SHP77 (cell line): ENCODE results near the gene ABHD12.

Source experiments
- DNase-seq, 2 experiments: peaks; one replicate each; lab custom pipeline; 2025; lab: John Stamatoyannopoulos, UW

ABHD12 gene

DNA sequence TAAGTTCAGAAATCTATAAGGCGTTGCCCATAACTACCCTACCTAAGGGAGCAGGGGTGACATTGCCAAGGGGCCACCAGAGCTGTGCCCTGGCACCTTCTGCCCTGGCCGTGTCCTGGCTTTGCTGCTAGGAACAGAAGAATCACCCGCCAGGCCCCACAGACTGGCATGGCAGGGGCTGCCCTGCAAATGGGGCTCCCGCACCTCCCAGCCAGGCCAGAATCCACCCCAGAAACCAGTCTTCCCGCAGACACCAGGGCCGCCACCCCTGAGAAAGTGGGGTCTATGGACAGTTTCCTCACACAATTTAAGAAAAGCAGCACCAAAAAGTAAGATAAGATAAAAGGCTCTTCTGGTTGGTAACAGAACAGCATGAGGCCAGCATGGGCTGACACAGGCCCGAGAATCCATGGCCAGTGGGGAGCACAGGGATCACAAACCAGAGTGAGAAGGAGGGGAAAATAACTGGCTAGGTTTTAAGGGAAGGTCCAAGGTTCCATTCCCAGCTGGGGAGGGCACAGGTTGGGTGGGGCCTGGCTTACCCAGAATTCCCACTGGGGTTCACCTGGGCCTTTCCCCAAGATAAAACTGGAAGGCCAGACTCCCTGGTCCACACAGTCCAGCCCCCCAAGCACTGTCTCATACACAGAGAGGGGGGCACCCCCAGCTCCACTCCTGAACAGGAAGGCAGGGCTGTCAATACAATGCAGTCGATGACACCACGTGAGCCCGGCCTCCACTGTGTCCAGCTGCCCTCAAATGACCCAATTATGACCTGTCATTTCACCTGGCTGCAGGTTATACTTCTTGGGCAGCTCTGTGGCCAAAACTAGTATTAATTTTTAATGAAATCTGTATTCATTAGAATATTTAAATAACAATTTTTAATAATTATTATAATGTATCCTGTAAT lies 83.4 kb downstream of the ABHD12 start:
- DNase-seq: no peak

DNA sequence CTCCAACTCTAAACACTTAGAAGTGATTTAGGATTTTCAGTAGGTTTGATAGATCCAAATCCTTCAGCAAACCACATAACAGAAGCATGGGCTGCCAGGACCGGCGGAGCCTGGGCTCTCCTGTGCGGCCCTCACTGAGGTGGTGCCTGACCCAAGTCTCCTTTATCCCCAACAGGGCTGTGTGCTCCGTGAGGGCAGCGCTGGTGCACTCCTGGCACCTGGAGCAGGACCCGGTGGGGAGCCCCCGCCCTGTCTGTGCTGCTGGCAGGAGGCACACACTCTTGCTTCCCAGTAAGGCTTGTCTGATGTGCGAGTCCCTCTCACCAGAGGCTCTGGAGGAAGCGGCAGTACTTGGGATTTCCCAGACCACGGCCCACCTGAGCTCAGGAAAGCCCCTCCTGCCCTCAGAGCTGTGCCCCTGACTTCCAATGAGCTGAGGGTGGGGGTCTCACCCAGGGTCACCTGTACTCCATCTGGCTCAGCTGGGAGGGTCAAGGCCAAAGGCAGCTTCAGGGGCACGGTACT lies 86.5 kb downstream of the ABHD12 start:
- no peak for DNase-seq

- DNase-seq: no peak
Observed at GRCh38 chr20:25303292-25304024, 87.2 kb downstream of the ABHD12 start.

DNA sequence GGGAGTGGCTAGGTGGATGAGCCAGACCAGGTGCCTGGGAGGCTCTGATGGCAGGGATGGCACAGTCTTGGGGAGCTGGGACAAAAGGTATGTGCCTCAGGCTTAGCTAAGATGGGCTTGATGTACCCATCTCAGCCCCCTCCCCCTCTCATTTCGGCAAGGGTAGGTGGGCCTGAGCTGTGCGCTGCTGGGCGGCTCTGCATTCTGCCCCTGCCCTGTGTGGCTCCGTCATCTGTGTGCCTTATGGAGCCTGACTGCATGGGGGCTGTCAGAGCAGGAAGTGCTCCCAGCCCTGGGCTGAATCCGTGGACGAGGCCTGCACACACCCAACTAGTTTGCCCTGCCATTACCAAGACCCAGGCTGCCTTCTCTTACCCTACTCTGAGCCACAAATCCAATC lies 88.0 kb downstream of the ABHD12 start:
- no peak for DNase-seq

DNA sequence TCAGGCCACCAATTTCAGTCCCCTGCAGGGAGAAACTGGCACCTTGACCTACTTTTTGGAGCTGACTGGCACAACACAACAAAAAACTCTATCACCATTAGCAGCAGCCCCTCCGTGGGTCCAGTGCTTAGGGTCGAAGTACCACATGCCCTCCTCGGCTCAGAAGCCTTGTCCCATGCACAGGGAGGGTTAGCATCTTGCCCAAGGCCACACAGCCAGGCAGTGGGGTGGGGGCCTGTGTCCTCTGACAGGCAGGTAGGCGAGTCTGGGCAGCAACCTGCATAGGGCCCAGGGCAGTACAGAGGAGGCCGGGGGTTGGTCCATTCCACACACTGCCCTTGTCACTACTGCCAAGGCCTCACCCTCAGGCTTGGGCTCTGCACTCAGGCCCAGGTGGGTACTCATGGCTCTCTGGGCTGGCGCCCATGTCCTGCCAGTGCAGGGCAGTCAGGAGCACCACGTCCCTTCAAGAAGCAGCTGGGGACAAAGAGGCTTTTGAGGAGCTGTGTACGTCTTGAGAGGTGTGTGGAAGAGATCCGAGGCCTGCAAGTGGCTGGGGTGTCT lies 89.2 kb downstream of the ABHD12 start:
- DNase-seq: no peak

DNA sequence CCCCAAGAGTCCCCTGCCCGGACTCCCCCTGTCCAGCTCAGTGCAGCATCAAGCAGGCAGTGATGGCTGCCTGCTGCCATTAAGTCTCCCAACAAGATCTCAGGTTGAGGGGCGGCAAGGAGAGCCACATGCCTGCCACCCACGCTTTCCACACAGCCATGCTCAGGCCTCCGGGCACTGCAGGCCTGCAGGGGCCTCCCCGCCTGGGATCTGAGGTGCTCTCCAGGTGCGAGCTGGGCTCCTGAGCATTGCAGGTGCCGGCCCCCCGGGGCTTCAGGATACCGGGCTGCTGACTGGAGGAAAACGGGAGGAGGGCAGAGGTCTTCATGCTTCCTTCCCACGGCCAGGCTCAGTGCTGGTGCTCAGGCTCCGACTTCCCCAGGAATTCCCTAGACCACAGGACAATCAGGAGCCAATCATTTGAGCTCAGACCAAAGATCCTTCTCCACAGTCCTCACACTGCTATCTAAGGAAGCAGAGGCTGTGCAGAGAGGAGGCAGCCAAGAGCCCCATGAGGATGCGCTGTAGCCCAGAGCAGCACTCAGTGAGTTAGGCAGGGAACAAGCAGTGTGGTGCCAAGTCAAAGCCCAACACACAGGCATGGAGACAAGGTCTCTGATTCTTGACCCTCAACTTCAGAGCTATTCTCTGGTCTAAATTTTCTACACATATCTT lies 90.0 kb downstream of the ABHD12 start:
- no peak for DNase-seq

GRCh38 chr20:25299806-25300205 lies 90.8 kb downstream of the ABHD12 start:
- DNase-seq: no peak

GRCh38 chr20:25297141-25297905 lies 93.3 kb downstream of the ABHD12 start:
- DNase-seq: no peak

- DNase-seq: peak; percentile 46 to 51
Observed at GRCh38 chr20:25296094-25297093, 94.2 kb downstream of the ABHD12 start.

DNA sequence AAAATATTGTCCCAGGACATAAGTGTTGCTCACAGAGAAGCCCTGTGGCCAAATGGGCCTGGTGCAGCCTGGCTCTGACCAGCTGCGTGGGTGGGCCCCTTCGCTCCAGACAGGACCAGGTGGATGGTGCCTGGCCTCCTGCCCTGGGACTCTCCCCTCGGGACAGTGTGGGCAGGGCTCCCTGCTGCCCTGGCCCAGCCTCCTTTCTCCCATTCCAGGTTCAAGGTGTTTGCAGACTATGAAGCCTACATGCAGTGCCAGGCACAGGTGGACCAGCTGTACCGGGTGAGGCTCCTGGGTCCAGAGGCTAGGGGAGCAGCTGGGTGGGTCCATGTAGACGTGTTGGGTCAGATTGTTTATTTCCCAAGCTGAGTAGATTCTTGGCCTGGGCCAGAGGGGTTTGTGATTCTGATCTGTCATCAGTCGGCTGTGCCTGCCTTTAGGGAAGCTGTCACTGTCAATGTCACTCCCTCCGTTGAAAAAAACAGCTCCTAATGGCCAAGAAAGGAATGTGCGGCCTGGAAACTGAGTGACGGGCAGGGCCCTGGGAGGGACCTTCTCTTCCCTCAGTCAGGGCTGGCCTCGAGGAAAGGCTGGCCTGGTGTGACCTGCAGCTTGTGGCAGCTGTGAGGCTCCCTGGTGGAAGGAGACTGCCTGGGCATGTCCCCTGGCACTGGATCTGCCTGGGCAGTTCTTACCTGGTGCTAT lies 95.1 kb downstream of the ABHD12 start:
- no peak for DNase-seq

DNA sequence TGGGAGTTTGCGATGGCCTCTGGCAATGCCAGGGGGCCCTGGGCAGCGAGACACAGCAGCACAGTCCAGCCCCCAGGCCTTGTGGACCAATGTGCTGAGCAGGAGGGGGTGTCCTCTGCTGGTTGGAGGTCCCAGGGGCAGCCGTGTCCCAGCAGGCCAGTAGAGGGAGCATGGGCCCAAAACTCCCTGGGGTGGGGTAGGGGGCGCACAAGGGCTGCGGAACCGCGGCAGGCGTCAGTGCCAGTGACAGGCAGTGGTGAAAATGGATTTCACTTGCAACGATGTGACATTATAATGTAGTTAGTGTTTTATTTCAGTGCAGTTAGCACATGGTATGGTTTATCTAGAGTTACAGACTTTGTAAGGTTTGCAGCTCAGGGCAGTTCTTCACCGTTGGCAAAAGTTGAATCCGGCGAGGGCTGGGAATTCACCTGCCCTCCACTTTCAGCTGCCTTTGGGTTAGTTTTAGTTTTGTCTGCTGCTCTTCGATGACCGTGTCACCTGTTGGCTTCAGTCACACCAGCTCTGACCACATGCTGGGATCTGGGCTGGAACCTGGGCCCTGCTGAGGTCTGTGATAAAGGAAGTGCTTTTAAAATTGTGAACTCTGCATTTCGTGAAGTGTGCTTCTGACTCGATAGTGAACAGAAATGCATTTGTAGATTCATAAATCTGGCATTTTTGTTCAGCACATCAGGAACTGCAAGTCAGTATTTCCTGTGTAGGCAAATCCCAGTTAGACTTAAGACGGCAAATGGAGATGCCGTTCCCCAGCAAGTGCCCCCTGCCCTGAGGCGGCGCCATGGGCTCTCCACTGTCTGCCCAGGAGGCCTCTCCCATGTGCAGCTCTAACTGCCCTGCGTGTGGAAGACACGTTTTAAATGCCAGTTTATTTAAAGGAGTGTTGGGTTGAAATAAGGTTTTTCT lies 95.9 kb downstream of the ABHD12 start:
- DNase-seq: peak; percentile 62 to 74

GRCh38 chr20:25293910-25294458 lies 96.7 kb downstream of the ABHD12 start:
- no peak for DNase-seq

GRCh38 chr20:25293507-25293906 lies 97.1 kb downstream of the ABHD12 start:
- no peak for DNase-seq

DNA sequence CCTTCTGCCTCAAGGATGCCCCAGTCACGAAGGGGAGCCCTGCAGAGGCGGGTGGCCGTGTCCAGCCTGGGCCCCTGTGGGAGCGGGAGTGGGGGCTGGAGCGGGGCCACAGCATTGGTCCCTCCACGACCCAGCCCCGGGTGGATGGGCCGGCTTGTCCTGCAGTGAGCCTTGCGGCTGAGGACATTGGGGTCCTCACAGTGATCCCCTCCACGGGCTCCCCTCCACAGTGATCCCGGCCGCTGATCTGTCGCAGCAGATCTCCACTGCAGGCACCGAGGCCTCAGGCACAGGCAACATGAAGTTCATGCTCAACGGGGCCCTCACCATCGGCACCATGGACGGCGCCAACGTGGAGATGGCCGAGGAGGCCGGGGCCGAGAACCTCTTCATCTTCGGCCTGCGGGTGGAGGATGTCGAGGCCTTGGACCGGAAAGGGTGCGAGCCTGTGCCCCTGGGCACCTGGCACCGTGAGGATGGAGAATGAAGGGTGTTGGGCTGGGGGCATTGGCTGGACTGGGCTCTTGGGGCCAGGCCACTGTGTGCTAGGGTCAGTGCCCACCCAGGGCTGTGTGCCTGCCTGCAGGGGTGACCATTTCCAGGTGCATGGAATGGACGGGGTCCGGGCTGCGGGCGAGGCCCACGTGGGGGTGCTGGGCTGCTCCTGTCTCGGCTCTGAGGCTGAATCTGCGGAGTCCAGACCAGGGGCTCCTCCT lies 98.3 kb downstream of the ABHD12 start:
- no peak for DNase-seq

DNA sequence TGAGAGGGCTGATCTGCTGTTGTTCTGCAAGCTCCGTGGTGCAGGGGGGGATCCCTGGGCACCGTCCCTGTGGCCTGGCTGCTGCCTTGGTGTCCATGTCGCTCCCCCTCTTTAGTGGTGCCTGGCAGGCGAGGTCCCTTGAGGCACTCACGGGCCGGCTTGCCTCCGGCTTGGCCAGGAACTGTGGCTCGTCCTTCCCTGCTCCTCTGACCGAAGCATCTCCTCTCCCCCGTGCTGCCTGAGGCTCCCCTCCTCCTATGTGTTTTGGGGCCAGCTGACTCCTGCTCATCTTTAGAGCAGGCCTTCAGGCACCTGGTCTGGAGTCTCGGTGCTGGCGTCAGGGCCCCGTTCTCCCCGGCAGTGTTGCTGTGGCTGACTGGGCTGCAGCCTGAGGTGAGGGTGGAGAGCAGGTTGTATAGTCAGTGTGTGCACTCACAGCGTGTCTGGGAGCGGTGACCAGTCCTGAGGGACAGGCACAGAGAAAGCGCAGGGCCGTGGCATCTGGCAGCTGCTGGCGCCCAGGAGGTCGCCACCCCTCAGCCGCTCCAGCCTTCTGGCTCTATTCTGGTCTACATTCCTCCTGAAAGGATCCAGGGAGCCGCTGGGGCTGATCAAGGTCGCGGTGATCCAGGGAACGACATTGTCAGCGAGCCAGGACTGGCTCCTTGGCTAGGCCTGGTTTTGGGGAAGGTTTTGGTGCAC lies 99.1 kb downstream of the ABHD12 start:
- DNase-seq: no peak

GRCh38 chr20:25290646-25291431 lies 99.8 kb downstream of the ABHD12 start:
- no peak for DNase-seq
